PC-3 (cell line): Measurements from ENCODE around the gene LHX4. TPM values are rescaled to one million over a fixed set of nuclear protein-coding genes. Genes with fewer than 3 reads are reported as not detected.

ENCODE experiments used
- ATAC-seq: fragments of 200-7000 bp; cut with Tn5 transposase; 2 replicates; pipeline ENCODE4 v1.9.1; 2020; ENCODE audit warnings: mild to moderate bottlenecking, moderate library complexity
- BruUV-seq: library from RNA; stranded (reverse); fragments of 400-500 nt; replicated peaks from 2 replicates; lab custom pipeline; 2021; lab: Mats Ljungman, UMichigan
- CTCF ChIA-PET: fragments of 300-600 bp; sonication (Branson Sonifier 250); formaldehyde crosslinking; loops from one replicate; lab custom pipeline; 2022; ENCODE audit warnings: antibody characterized with exemption; lab: Charles Lee
- POLR2A ChIA-PET: fragments of 300-600 bp; sonication (Branson Sonifier 250); formaldehyde crosslinking; loops from one replicate; lab custom pipeline; 2022; ENCODE audit warnings: antibody characterized with exemption; ENCODE audit not compliant: unreplicated experiment; lab: Charles Lee
- DNase-seq: peaks from one replicate; pipeline ENCODE4 v3.0.0-alpha.2; 2015
- H2AFZ ChIP-seq: fragments of 300-600 bp; sonication (generic); 2 replicates; pipeline ENCODE4 v1.6.0; 2016; ENCODE audit warnings: antibody characterized with exemption, low read length
- H3F3A ChIP-seq: fragments of 300-600 bp; sonication (generic); one replicate; pipeline ENCODE4 v1.6.0; 2017; ENCODE audit warnings: antibody characterized with exemption, low read length, control low read depth, mild to moderate bottlenecking; ENCODE audit not compliant: unreplicated experiment
- H3K27ac ChIP-seq: fragments of 300-600 bp; sonication (generic); 2 replicates; pipeline ENCODE4 v1.5.1; 2016; ENCODE audit warnings: mild to moderate bottlenecking, low read length
- H3K27me3 ChIP-seq: fragments of 300-600 bp; sonication (generic); 2 replicates; pipeline ENCODE4 v1.6.1; 2016; ENCODE audit warnings: low read length, mixed read lengths
- H3K36me3 ChIP-seq: fragments of 300-600 bp; sonication (generic); 2 replicates; pipeline ENCODE4 v1.6.1; 2016; ENCODE audit warnings: low read depth, mixed run types, low read length, mixed read lengths
- H3K4me1 ChIP-seq: fragments of 300-600 bp; sonication (generic); 2 replicates; pipeline ENCODE4 v1.5.1; 2016; ENCODE audit warnings: low read length; ENCODE audit not compliant: insufficient read depth
- H3K4me2 ChIP-seq: fragments of 300-600 bp; sonication (generic); 2 replicates; pipeline ENCODE4 v1.6.0; 2016; ENCODE audit warnings: low read length
- H3K4me3 ChIP-seq: fragments of 300-600 bp; sonication (generic); 2 replicates; pipeline ENCODE4 v1.5.1; 2016; ENCODE audit warnings: mild to moderate bottlenecking, low read length, mixed read lengths
- H3K79me2 ChIP-seq: fragments of 300-600 bp; sonication (generic); 2 replicates; pipeline ENCODE4 v1.6.1; 2017; ENCODE audit warnings: low read length, mixed read lengths
- H3K9ac ChIP-seq: fragments of 300-600 bp; sonication (generic); 2 replicates; pipeline ENCODE4 v1.6.0; 2016; ENCODE audit warnings: mild to moderate bottlenecking, low read length
- H3K9me2 ChIP-seq: fragments of 300-600 bp; sonication (generic); replicated peaks from 2 replicates; pipeline ENCODE4 v1.6.1; 2016; ENCODE audit warnings: mixed run types, low read length, mixed read lengths
- H3K9me3 ChIP-seq: fragments of 300-600 bp; sonication (generic); 2 replicates; pipeline ENCODE4 v1.6.1; 2016; ENCODE audit warnings: low read length, mixed read lengths
- H4K20me1 ChIP-seq: fragments of 300-600 bp; sonication (generic); 2 replicates; pipeline ENCODE4 v1.6.1; 2016; ENCODE audit warnings: low read length, mixed read lengths
- CTCF ChIP-seq: fragments of 300-600 bp; sonication (generic); conservative IDR thresholded peaks from 2 replicates; pipeline ENCODE4 v1.5.1; 2017; ENCODE audit warnings: antibody characterized with exemption, low read depth, mild to moderate bottlenecking, low read length
- EZH2 ChIP-seq: fragments of 300-600 bp; sonication (generic); IDR thresholded peaks from one replicate; pipeline ENCODE4 v1.6.1; 2017; ENCODE audit warnings: antibody characterized with exemption, mild to moderate bottlenecking, low read length; ENCODE audit not compliant: unreplicated experiment
- EZH2phosphoT487 ChIP-seq: fragments of 300-600 bp; sonication (generic); IDR thresholded peaks from 2 replicates; pipeline ENCODE4 v1.6.1; 2018; ENCODE audit warnings: mild to moderate bottlenecking, antibody characterized with exemption, low read length, borderline replicate concordance
- intact Hi-C: fragments of 100-400 bp; cut with micrococcal nuclease; formaldehyde crosslinking; loops from 2 replicates; pipeline ENCODE4 v1.9.0; 2023
- total RNA-seq: library from RNA; depleted of rRNA; stranded (reverse); fragments of >200 nt; gene quantifications from 2 replicates; pipeline ENCODE4 v1.2.3, GENCODE V29; 2014

The LHX4 gene
- total RNA-seq, 1 experiment from 2014 or later, result 0.04 TPM

GRCh38 chr1:180194546-180195207 is 35.4 kb upstream of the LHX4 start:
- Histone ChIP-seq H3K27ac (no peak overlapping the region), H4K20me1 (no peaks in the 10 kb centered on the region), H3K9me2 (no peaks in the 10 kb centered on the region), H3K27me3 (no peaks in the 10 kb centered on the region), H2AFZ (no peak overlapping the region), H3K36me3 (peaks cover 36% of the 10 kb centered on the region; the same call in 1 of the 2 replicates), H3K4me3 (no peak overlapping the region), H3K9me3 (no peaks in the 10 kb centered on the region), H3K4me1 (no peaks in the 10 kb centered on the region), H3K79me2 (no peaks in the 10 kb centered on the region), H3K9ac (no peak overlapping the region), H3F3A (no peaks in the 10 kb centered on the region), H3K4me2 (no peak overlapping the region)
- CTCF ChIA-PET, result no interaction called here
- intact Hi-C loops, result no loop called here
- no TSS peak for BruUV-seq
- TF ChIP-seq EZH2phosphoT487, result no peak
- no peak for TF ChIP-seq EZH2
- no peak for TF ChIP-seq CTCF
- no peak for ATAC-seq
- no peak for DNase-seq
- POLR2A ChIA-PET, result no interaction called here

- Histone ChIP-seq H3K36me3 (peaks cover 30% of the 10 kb centered on the region; the same call in 1 of the 2 replicates), H3K79me2 (no peaks in the 10 kb centered on the region), H3K4me3 (no peak overlapping the region), H3K27ac (no peak overlapping the region), H3K4me2 (no peak overlapping the region), H3K9me3 (no peaks in the 10 kb centered on the region), H3K9me2 (no peaks in the 10 kb centered on the region), H3F3A (no peaks in the 10 kb centered on the region), H4K20me1 (no peaks in the 10 kb centered on the region), H3K4me1 (no peaks in the 10 kb centered on the region), H3K9ac (no peak overlapping the region), H3K27me3 (no peaks in the 10 kb centered on the region), H2AFZ (no peak overlapping the region)
- TF ChIP-seq EZH2phosphoT487 (no peak), EZH2 (no peak), CTCF (no peak)
- no TSS peak for BruUV-seq
- DNase-seq (no peak), ATAC-seq (no peak)
- POLR2A ChIA-PET, result no interaction called here
- CTCF ChIA-PET, result no interaction called here
- intact Hi-C loops, result no loop called here
Observed at GRCh38 chr1:180195401-180195800, 34.7 kb upstream of the LHX4 start.

- Histone ChIP-seq H3K27ac (no peak overlapping the region), H3K4me3 (no peak overlapping the region), H4K20me1 (no peaks in the 10 kb centered on the region), H3K79me2 (no peaks in the 10 kb centered on the region), H2AFZ (no peak overlapping the region), H3K9me2 (no peaks in the 10 kb centered on the region), H3K9ac (no peak overlapping the region), H3K4me2 (no peak overlapping the region), H3K36me3 (peaks cover 27% of the 10 kb centered on the region; the same call in 1 of the 2 replicates), H3K27me3 (no peaks in the 10 kb centered on the region), H3K9me3 (no peaks in the 10 kb centered on the region), H3K4me1 (no peaks in the 10 kb centered on the region), H3F3A (no peaks in the 10 kb centered on the region)
- ATAC-seq, result no peak
- no peak for TF ChIP-seq CTCF
- no peak for TF ChIP-seq EZH2phosphoT487
- TF ChIP-seq EZH2, result no peak
- no TSS peak for BruUV-seq
- no peak for DNase-seq
- CTCF ChIA-PET, result no interaction called here
- POLR2A ChIA-PET, result no interaction called here
- intact Hi-C loops, result no loop called here
Observed at GRCh38 chr1:180195916-180196315, 34.1 kb upstream of the LHX4 start.
